HepG2 (cell line): ENCODE data around the gene MYO7A. TPM values are rescaled to one million over a fixed set of nuclear protein-coding genes. Genes with fewer than 3 reads are reported as not detected.

Experiments
- ATAC-seq: fragments of 200-7000 bp; cut with Tn5 transposase; 3 replicates; pipeline ENCODE4 v1.9.1; 2020; ENCODE audit warnings: mild to moderate bottlenecking, moderate library complexity
- BruUV-seq: library from RNA; stranded (reverse); fragments of 400-500 nt; replicated peaks from 2 replicates; lab custom pipeline; 2021; lab: Mats Ljungman, UMichigan
- CTCF ChIA-PET: fragments of 300-600 bp; formaldehyde crosslinking; extraction: SDS; loops from one replicate; lab custom pipeline; 2021; ENCODE audit warnings: low total read pairs, inconsistent platforms, low intra/inter-chr PET ratio; lab: Yijun Ruan, JAX
- POLR2A ChIA-PET: fragments of 350-600 bp; sonication (Branson Sonifier 250); formaldehyde crosslinking; loops from one replicate; lab custom pipeline; 2020; ENCODE audit warnings: antibody characterized with exemption, inconsistent platforms; lab: Yijun Ruan, JAX
- DNase-seq: peaks from one replicate; pipeline ENCODE4 v3.0.0-alpha.2; 2015; ENCODE audit warnings: low spot score
- FAIRE-seq: peaks from 3 replicates; lab custom pipeline; 2011; peaks lifted over from hg19 to GRCh38; lab: Jason Lieb, UNC
- H2AFZ ChIP-seq: one replicate; pipeline ENCODE4 v1.6.1; 2011; ENCODE audit warnings: low read length, inconsistent platforms
- H3K27ac ChIP-seq: fragments of 300-600 bp; 3 replicates; pipeline ENCODE4 v1.8.0; 2011; ENCODE audit warnings: mixed run types, mild to moderate bottlenecking, mixed read lengths, low read length, inconsistent platforms; ENCODE audit not compliant: insufficient read depth; ENCODE audit errors: extremely low read length
- H3K27me3 ChIP-seq, 2 experiments: fragments of 200-600 bp in 1 of 2; 2 replicates in 1 of 2; 3 replicates in 1 of 2; pipeline versions ENCODE4 v1.6.0 to v1.8.0; 2011; ENCODE audit warnings: low read length in 2 of 2, mild to moderate bottlenecking in 2 of 2, moderate library complexity in 2 of 2, inconsistent platforms in 1 of 2; ENCODE audit not compliant: insufficient read depth in 2 of 2, control insufficient read depth in 1 of 2
- H3K36me3 ChIP-seq, 2 experiments: fragments of 200-600 bp in 1 of 2; replicated peaks in 1 of 2; 2 replicates in 1 of 2; 3 replicates in 1 of 2; pipeline versions ENCODE4 v1.5.1 to v1.8.0; 2011; ENCODE audit warnings: low read length in 2 of 2, inconsistent platforms in 1 of 2; ENCODE audit not compliant: insufficient read depth in 2 of 2, control insufficient read depth in 1 of 2
- H3K4me1 ChIP-seq: 2 replicates; pipeline ENCODE4 v1.5.1; 2012; ENCODE audit warnings: low read length, inconsistent platforms; ENCODE audit not compliant: insufficient read depth
- H3K4me2 ChIP-seq: 2 replicates; pipeline ENCODE4 v1.6.0; 2011; ENCODE audit warnings: low read depth, low read length, inconsistent platforms
- H3K4me3 ChIP-seq, 3 experiments: fragments of 200-600 bp in 1 of 3; sonication (generic), shearing (Covaris generic) in 1 of 3; replicated peaks in 1 of 3; 2 replicates each; pipeline ENCODE4 v1.5.1; 2011 to 2016; ENCODE audit warnings: low read length in 3 of 3, inconsistent platforms in 2 of 3, low read depth in 2 of 3, mild to moderate bottlenecking in 2 of 3, control low read depth in 1 of 3, mixed read lengths in 1 of 3; ENCODE audit not compliant: insufficient read depth in 1 of 3
- H3K79me2 ChIP-seq: one replicate; pipeline ENCODE4 v1.6.1; 2011; ENCODE audit warnings: low read length, inconsistent platforms; ENCODE audit not compliant: insufficient read depth
- H3K9ac ChIP-seq: 2 replicates; pipeline ENCODE4 v1.6.0; 2011; ENCODE audit warnings: mild to moderate bottlenecking, low read depth, low read length, inconsistent platforms; ENCODE audit not compliant: insufficient read depth
- H3K9me3 ChIP-seq: 2 replicates; pipeline ENCODE4 v1.5.1; 2012; ENCODE audit warnings: mild to moderate bottlenecking, low read length
- H4K20me1 ChIP-seq: 2 replicates; pipeline ENCODE4 v1.6.0; 2011; ENCODE audit warnings: inconsistent platforms, mild to moderate bottlenecking, low read length, moderate library complexity; ENCODE audit not compliant: insufficient read depth
- BRCA1 ChIP-seq: sonication (generic); formaldehyde crosslinking; IDR thresholded peaks from 2 replicates; pipeline ENCODE4 v1.4.0; 2020; ENCODE audit warnings: missing genetic modification reagents
- CBX2 ChIP-seq, 2 experiments: fragments of 200-600 bp in 1 of 2; sonication (generic); formaldehyde crosslinking in 1 of 2; IDR thresholded peaks; 2 replicates each; pipeline versions ENCODE4 v1.7.0 to v1.8.1; 2018 to 2022; ENCODE audit warnings: low read depth in 2 of 2, low read length in 1 of 2, mild to moderate bottlenecking in 1 of 2, missing genetic modification reagents in 1 of 2
- MED1 ChIP-seq: sonication (generic); formaldehyde crosslinking; IDR thresholded peaks from 2 replicates; pipeline ENCODE4 v1.4.0; 2020; ENCODE audit warnings: missing genetic modification reagents
- SOX5 ChIP-seq: IDR thresholded peaks from 2 replicates; pipeline ENCODE4 v1.6.1; 2016; ENCODE audit warnings: borderline replicate concordance
- SP1 ChIP-seq, 2 experiments: fragments of 450-650 bp in 1 of 2; sonication (generic) in 1 of 2; formaldehyde crosslinking in 1 of 2; IDR thresholded peaks; 2 replicates each; pipeline versions ENCODE4 v1.4.0 to v1.6.1; 2016 to 2020; ENCODE audit warnings: missing genetic modification reagents in 1 of 2
- U2AF1 ChIP-seq: fragments of 200-400 bp; formaldehyde crosslinking; optimal IDR thresholded peaks from 2 replicates; pipeline ENCODE3; 2017; ENCODE audit warnings: mild to moderate bottlenecking, low read depth, low read length
- ZNF329 ChIP-seq: sonication (generic); formaldehyde crosslinking; IDR thresholded peaks from 2 replicates; pipeline ENCODE4 v1.9.0; 2021; ENCODE audit warnings: low read depth, mild to moderate bottlenecking, missing genetic modification reagents
- WGBS: methylation state at CpG from one replicate; pipeline ENCODE4 v1.1.6; 2017; ENCODE audit warnings: low lambda C conversion rate; 5-methylcytosine and 5-hydroxymethylcytosine counted together
- in situ Hi-C: cut with HindIII; loops from 2 replicates; pipeline ENCODE4 v1.10.0; 2017; ENCODE audit warnings: low pct_unique_long_range_greater_than_20kb; ENCODE audit not compliant: extremely low pct_ligation_motif_present
- intact Hi-C: fragments of 100-400 bp; cut with micrococcal nuclease; formaldehyde crosslinking; loops from one replicate; pipeline ENCODE4 v1.10.0; 2022; ENCODE audit not compliant: unreplicated experiment
- polyA plus RNA-seq, 8 experiments: library from polyadenylated mRNA; depleted of rRNA in 3 of 8; stranded (reverse) in 7 of 8; unstranded in 1 of 8; fragments of >200 nt; fragmentation: Illumina TruSeq in 4 of 8; extraction: Trizol in 4 of 8; gene quantifications; 2 replicates each; pipeline versions ENCODE4 v1.2.1 to v1.2.3, GENCODE V29; 2011 to 2016; ENCODE audit warnings: low read depth in 4 of 8, missing spikeins in 1 of 8, mixed read lengths in 1 of 8; ENCODE audit not compliant: insufficient read depth in 1 of 8
- total RNA-seq, 5 experiments: library from RNA; depleted of rRNA; stranded (reverse); fragments of >200 nt; fragmentation: Illumina TruSeq; extraction: Trizol; gene quantifications; 2 replicates each; pipeline ENCODE4 v1.2.3, GENCODE V29; 2016; ENCODE audit warnings: low read depth in 1 of 5
- TF ChIP-seq, protein P1 (sequence below): sonication (generic); formaldehyde crosslinking; IDR thresholded peaks from 2 replicates; pipeline ENCODE4 v1.4.0; 2020; ENCODE audit warnings: mild to moderate bottlenecking, missing genetic modification reagents
- TF ChIP-seq, protein P2 (sequence below): sonication (generic); formaldehyde crosslinking; IDR thresholded peaks from 2 replicates; pipeline ENCODE4 v1.4.0; 2020; ENCODE audit warnings: missing genetic modification reagents, borderline replicate concordance
- TF ChIP-seq, protein P3 (sequence below): sonication (generic); formaldehyde crosslinking; IDR thresholded peaks from 2 replicates; pipeline ENCODE4 v1.4.0; 2020; ENCODE audit warnings: missing genetic modification reagents, borderline replicate concordance
- TF ChIP-seq, protein P4 (sequence below): sonication (generic); formaldehyde crosslinking; IDR thresholded peaks from 2 replicates; pipeline ENCODE4 v1.8.1; 2023; ENCODE audit warnings: mild to moderate bottlenecking, missing genetic modification reagents

The MYO7A gene
- total and polyA plus RNA-seq, 2 of the 13 experiments (the other 11 are each of a cell fraction or from before 2014, with no cell fraction given): 7.5 to 10.0 TPM

DNA sequence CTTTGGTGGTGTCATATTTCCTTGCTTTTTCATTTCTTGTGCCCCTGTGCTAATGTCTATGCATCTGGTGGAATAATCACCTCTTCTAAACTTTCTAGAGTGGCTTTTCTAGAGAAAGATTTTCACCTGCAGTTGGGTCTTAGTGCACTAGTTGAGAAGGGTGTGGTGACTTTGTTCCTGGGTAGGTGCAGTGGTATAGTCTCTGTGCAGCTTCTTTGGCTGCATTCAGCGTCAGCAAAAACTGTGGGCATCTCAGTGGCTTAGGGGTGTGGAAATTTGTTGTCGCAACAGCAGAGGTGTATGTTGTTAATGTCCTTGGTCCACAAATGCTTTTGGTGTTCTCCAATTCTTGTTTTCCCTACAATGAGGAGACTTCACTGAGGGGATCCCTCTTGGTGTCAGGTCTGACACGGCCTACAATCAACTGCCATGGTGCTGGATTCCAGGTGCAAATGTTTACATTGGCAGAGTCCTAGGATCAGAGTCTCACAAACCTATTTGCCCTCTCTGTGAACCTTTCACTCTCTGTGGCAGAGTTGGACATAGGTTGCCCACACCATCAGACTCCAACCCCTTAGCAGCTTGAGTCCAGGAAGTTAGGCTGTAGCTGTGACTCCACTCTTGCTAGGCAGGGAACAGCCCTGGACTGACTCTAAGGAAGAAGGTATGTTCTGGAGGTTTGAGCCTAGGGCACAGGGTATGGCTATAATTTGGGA lies 124.7 kb downstream of the MYO7A start (continued):
- TF ChIP-seq, protein P1, sequence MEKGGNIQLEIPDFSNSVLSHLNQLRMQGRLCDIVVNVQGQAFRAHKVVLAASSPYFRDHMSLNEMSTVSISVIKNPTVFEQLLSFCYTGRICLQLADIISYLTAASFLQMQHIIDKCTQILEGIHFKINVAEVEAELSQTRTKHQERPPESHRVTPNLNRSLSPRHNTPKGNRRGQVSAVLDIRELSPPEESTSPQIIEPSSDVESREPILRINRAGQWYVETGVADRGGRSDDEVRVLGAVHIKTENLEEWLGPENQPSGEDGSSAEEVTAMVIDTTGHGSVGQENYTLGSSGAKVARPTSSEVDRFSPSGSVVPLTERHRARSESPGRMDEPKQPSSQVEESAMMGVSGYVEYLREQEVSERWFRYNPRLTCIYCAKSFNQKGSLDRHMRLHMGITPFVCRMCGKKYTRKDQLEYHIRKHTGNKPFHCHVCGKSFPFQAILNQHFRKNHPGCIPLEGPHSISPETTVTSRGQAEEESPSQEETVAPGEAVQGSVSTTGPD (CRISPR knock-in tag): peak; percentile 92
- no peak for TF ChIP-seq CBX2 (IDR thresholded peaks at IDR 0.05; ENCODE audit: low read depth, low read length)
- TF ChIP-seq CBX2 (CRISPR knock-in tag; IDR thresholded peaks at IDR 0.05; ENCODE audit: low read depth): no peak
- TF ChIP-seq, protein P2, sequence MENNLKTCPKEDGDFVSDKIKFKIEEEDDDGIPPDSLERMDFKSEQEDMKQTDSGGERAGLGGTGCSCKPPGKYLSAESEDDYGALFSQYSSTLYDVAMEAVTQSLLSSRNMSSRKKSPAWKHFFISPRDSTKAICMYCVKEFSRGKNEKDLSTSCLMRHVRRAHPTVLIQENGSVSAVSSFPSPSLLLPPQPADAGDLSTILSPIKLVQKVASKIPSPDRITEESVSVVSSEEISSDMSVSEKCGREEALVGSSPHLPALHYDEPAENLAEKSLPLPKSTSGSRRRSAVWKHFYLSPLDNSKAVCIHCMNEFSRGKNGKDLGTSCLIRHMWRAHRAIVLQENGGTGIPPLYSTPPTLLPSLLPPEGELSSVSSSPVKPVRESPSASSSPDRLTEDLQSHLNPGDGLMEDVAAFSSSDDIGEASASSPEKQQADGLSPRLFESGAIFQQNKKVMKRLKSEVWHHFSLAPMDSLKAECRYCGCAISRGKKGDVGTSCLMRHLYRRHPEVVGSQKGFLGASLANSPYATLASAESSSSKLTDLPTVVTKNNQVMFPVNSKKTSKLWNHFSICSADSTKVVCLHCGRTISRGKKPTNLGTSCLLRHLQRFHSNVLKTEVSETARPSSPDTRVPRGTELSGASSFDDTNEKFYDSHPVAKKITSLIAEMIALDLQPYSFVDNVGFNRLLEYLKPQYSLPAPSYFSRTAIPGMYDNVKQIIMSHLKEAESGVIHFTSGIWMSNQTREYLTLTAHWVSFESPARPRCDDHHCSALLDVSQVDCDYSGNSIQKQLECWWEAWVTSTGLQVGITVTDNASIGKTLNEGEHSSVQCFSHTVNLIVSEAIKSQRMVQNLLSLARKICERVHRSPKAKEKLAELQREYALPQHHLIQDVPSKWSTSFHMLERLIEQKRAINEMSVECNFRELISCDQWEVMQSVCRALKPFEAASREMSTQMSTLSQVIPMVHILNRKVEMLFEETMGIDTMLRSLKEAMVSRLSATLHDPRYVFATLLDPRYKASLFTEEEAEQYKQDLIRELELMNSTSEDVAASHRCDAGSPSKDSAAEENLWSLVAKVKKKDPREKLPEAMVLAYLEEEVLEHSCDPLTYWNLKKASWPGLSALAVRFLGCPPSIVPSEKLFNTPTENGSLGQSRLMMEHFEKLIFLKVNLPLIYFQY (CRISPR knock-in tag): no peak

DNA sequence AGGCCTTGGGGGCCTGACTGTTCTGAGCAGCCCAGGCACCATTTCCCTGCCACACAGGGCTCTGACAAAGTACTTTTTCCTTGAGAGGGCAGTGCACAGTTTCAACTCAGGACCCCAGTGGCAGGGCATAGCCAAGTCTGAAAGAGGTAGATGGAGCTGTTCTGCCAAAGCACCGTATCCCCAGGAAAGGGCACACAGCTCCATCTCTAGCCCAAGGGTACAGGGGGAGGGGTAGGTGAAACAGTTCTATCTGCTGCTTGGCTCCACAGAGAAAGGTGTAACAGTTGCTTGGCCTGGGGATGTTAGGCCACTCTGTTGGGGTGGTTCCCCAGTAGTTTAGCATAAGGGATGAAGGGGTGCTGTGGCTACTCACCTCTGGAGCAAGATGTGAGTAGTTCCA lies 125.6 kb downstream of the MYO7A start:
- BruUV-seq: no TSS peak
- no peak for FAIRE-seq
- no peak overlapping the region for H3K9ac ChIP-seq
- no peak for DNase-seq
- 0 out of 6 replicates have a peak overlapping the region, but pooled peaks of 1 of the 3 experiments have one; percentile 25 for H3K4me3 ChIP-seq
- in situ Hi-C loops: no loop called here
- no peaks in the 10 kb centered on the region for H4K20me1 ChIP-seq
- no peak overlapping the region for H2AFZ ChIP-seq
- no peaks in the 10 kb centered on the region for H3K36me3 ChIP-seq
- CTCF ChIA-PET: no interaction called here
- 29% methylated on average over 1 of the region's 1 CpG for WGBS
- H3K4me2 ChIP-seq: peak overlapping the region; percentile 67
- no peak for ATAC-seq
- peaks cover 30% of the 10 kb centered on the region for H3K4me1 ChIP-seq
- H3K27ac ChIP-seq: no peak overlapping the region
- no peaks in the 10 kb centered on the region for H3K79me2 ChIP-seq
- POLR2A ChIA-PET: no interaction called here
- 0 out of 2 replicates have a peak, but pooled peaks cover 8% of the 10 kb centered on the region for H3K9me3 ChIP-seq
- no peaks in the 10 kb centered on the region for H3K27me3 ChIP-seq
- intact Hi-C loops: no loop called here
- TF ChIP-seq BRCA1 (CRISPR knock-in tag) (no peak), U2AF1 (no peak), SP1 (IDR thresholded peaks at IDR 0.05) (no peak), SP1 (CRISPR knock-in tag; IDR thresholded peaks at IDR 0.05) (no peak), SOX5 (CRISPR knock-in tag) (no peak), MED1 (CRISPR knock-in tag) (no peak), ZNF329 (CRISPR knock-in tag) (no peak)
- TF ChIP-seq, protein P3, sequence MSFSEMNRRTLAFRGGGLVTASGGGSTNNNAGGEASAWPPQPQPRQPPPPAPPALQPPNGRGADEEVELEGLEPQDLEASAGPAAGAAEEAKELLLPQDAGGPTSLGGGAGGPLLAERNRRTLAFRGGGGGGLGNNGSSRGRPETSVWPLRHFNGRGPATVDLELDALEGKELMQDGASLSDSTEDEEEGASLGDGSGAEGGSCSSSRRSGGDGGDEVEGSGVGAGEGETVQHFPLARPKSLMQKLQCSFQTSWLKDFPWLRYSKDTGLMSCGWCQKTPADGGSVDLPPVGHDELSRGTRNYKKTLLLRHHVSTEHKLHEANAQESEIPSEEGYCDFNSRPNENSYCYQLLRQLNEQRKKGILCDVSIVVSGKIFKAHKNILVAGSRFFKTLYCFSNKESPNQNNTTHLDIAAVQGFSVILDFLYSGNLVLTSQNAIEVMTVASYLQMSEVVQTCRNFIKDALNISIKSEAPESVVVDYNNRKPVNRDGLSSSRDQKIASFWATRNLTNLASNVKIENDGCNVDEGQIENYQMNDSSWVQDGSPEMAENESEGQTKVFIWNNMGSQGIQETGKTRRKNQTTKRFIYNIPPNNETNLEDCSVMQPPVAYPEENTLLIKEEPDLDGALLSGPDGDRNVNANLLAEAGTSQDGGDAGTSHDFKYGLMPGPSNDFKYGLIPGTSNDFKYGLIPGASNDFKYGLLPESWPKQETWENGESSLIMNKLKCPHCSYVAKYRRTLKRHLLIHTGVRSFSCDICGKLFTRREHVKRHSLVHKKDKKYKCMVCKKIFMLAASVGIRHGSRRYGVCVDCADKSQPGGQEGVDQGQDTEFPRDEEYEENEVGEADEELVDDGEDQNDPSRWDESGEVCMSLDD (CRISPR knock-in tag): no peak
- TF ChIP-seq, protein P4, sequence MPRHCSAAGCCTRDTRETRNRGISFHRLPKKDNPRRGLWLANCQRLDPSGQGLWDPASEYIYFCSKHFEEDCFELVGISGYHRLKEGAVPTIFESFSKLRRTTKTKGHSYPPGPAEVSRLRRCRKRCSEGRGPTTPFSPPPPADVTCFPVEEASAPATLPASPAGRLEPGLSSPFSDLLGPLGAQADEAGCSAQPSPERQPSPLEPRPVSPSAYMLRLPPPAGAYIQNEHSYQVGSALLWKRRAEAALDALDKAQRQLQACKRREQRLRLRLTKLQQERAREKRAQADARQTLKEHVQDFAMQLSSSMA (CRISPR knock-in tag): no peak
